Measurements from ENCODE around the gene SMOC2.

SMOC2 gene

GRCh38 chr6:168524571-168525001 lies 83.6 kb downstream of the SMOC2 start:
- no peak for TF ChIP-seq EZH2phosphoT487 (IDR thresholded peaks at IDR 0.05; ENCODE audit: low read depth)
- TF ChIP-seq, protein P1, sequence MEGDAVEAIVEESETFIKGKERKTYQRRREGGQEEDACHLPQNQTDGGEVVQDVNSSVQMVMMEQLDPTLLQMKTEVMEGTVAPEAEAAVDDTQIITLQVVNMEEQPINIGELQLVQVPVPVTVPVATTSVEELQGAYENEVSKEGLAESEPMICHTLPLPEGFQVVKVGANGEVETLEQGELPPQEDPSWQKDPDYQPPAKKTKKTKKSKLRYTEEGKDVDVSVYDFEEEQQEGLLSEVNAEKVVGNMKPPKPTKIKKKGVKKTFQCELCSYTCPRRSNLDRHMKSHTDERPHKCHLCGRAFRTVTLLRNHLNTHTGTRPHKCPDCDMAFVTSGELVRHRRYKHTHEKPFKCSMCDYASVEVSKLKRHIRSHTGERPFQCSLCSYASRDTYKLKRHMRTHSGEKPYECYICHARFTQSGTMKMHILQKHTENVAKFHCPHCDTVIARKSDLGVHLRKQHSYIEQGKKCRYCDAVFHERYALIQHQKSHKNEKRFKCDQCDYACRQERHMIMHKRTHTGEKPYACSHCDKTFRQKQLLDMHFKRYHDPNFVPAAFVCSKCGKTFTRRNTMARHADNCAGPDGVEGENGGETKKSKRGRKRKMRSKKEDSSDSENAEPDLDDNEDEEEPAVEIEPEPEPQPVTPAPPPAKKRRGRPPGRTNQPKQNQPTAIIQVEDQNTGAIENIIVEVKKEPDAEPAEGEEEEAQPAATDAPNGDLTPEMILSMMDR (IDR thresholded peaks at IDR 0.05; ENCODE audit: low read depth, low read length) = no peak
- H3K4me3 ChIP-seq (ENCODE audit: low read length) = no peak overlapping the region
- H3K4me1 ChIP-seq (ENCODE audit: low read length) = peaks cover 10% of the 10 kb centered on the region
- H3K9ac ChIP-seq (ENCODE audit: low read length) = no peak overlapping the region
- no peak overlapping the region for H3K4me2 ChIP-seq (ENCODE audit: low read length)
- no peak overlapping the region for H2AFZ ChIP-seq (ENCODE audit: low read depth, low read length)
- H3K79me2 ChIP-seq (ENCODE audit: low read length) = no peaks in the 10 kb centered on the region
- H3K9me3 ChIP-seq (ENCODE audit: insufficient read depth, low read length) = no peaks in the 10 kb centered on the region
- H3K27me3 ChIP-seq (ENCODE audit: low read depth, low read length) = no peaks in the 10 kb centered on the region
- H4K20me1 ChIP-seq (ENCODE audit: insufficient read depth, low read length) = no peaks in the 10 kb centered on the region
- no peak overlapping the region for H3K27ac ChIP-seq (ENCODE audit: low read length)
- no peaks in the 10 kb centered on the region for H3K36me3 ChIP-seq (replicated peaks; ENCODE audit: low read depth, low read length)

DNA sequence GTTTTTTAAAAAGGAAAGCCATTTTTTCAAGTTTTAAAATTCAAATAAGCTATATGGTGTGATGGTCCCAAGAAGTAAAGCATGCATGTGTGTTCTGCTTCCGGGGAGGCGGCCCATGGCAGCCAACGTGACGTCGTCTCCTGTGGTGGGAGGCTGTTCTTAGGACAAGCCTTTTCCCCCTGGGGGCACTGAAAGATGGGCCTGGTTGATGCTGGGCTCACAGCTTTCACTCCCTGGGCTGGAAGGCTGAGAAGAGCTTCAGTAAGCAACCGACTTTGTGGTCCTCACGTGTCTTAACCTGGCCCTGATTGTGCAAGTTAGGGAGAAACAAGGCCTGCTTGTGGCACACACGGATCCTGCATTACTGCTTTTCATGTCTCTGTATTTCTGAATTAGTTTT lies 84.1 kb downstream of the SMOC2 start:
- Histone ChIP-seq H3K27me3 (ENCODE audit: low read depth, low read length) (0 out of 2 replicates have a peak, but pooled peaks cover 4% of the 10 kb centered on the region), H2AFZ (ENCODE audit: low read depth, low read length) (no peak overlapping the region), H4K20me1 (ENCODE audit: insufficient read depth, low read length) (no peaks in the 10 kb centered on the region), H3K27ac (ENCODE audit: low read length) (no peak overlapping the region), H3K36me3 (replicated peaks; ENCODE audit: low read depth, low read length) (no peaks in the 10 kb centered on the region), H3K4me1 (ENCODE audit: low read length) (peaks cover 10% of the 10 kb centered on the region), H3K4me2 (ENCODE audit: low read length) (no peak overlapping the region), H3K79me2 (ENCODE audit: low read length) (no peaks in the 10 kb centered on the region), H3K9me3 (ENCODE audit: insufficient read depth, low read length) (no peaks in the 10 kb centered on the region), H3K4me3 (ENCODE audit: low read length) (no peak overlapping the region), H3K9ac (ENCODE audit: low read length) (no peak overlapping the region)
- no peak for TF ChIP-seq EZH2phosphoT487 (IDR thresholded peaks at IDR 0.05; ENCODE audit: low read depth)
- TF ChIP-seq, protein P1 (IDR thresholded peaks at IDR 0.05; ENCODE audit: low read depth, low read length) = no peak

- Histone ChIP-seq H3K9ac (ENCODE audit: low read length) (no peak overlapping the region), H3K27me3 (ENCODE audit: low read depth, low read length) (0 out of 2 replicates have a peak, but pooled peaks cover 4% of the 10 kb centered on the region), H3K9me3 (ENCODE audit: insufficient read depth, low read length) (no peaks in the 10 kb centered on the region), H3K4me2 (ENCODE audit: low read length) (no peak overlapping the region), H2AFZ (ENCODE audit: low read depth, low read length) (no peak overlapping the region), H3K27ac (ENCODE audit: low read length) (no peak overlapping the region), H3K4me1 (ENCODE audit: low read length) (peaks cover 10% of the 10 kb centered on the region), H3K4me3 (ENCODE audit: low read length) (no peak overlapping the region), H3K79me2 (ENCODE audit: low read length) (no peaks in the 10 kb centered on the region), H4K20me1 (ENCODE audit: insufficient read depth, low read length) (no peaks in the 10 kb centered on the region), H3K36me3 (replicated peaks; ENCODE audit: low read depth, low read length) (no peaks in the 10 kb centered on the region)
- TF ChIP-seq EZH2phosphoT487 (IDR thresholded peaks at IDR 0.05; ENCODE audit: low read depth) = no peak
- TF ChIP-seq, protein P1 (IDR thresholded peaks at IDR 0.05; ENCODE audit: low read depth, low read length) = no peak
These were observed 85.1 kb downstream of the SMOC2 start for GRCh38 chr6:168525926-168526630.

DNA sequence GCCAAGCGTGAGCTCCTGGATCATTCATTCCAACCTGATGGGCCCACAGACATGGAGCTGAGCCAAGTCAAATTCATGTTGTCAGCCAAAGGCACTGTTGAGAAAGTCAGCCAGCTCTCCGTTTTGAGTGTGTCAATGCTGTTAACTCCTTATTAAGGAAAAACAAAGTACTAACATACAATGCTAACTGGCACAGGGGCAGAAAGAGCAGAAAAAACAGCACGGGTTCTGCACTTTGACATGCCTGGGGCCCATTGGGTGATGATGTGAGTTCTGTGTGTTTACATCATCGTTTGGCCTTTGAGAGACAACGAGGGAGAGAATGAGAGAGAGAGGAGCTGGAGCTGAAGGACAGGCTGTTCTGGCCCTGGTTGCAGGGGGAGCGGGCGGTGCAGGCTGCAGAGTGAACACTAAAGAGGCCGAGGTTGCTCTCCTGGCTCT lies 85.9 kb downstream of the SMOC2 start:
- H3K4me2 ChIP-seq (ENCODE audit: low read length) = no peak overlapping the region
- 0 out of 2 replicates have a peak, but pooled peaks cover 4% of the 10 kb centered on the region for H3K27me3 ChIP-seq (ENCODE audit: low read depth, low read length)
- TF ChIP-seq, protein P1 (IDR thresholded peaks at IDR 0.05; ENCODE audit: low read depth, low read length) = no peak
- no peak for TF ChIP-seq EZH2phosphoT487 (IDR thresholded peaks at IDR 0.05; ENCODE audit: low read depth)

More for the DNA sequence above, 85.9 kb downstream of the SMOC2 start:
- Histone ChIP-seq H2AFZ (ENCODE audit: low read depth, low read length) (no peak overlapping the region), H3K9ac (ENCODE audit: low read length) (no peak overlapping the region), H3K79me2 (ENCODE audit: low read length) (no peaks in the 10 kb centered on the region), H3K4me1 (ENCODE audit: low read length) (peaks cover 10% of the 10 kb centered on the region), H3K27ac (ENCODE audit: low read length) (no peak overlapping the region), H3K36me3 (replicated peaks; ENCODE audit: low read depth, low read length) (no peaks in the 10 kb centered on the region), H3K4me3 (ENCODE audit: low read length) (no peak overlapping the region), H4K20me1 (ENCODE audit: insufficient read depth, low read length) (no peaks in the 10 kb centered on the region), H3K9me3 (ENCODE audit: insufficient read depth, low read length) (no peaks in the 10 kb centered on the region)

All from OCI-LY3 (cell line).